HG03159 (cell line): Measurements from ENCODE around the gene HK3.

ENCODE experiments used
- ATAC-seq: cut with Tn5 transposase; IDR thresholded peaks from one replicate; pipeline ENCODE4 v1.9.1; 2021; ENCODE audit warnings: mild to moderate bottlenecking, moderate library complexity; ENCODE audit not compliant: unreplicated experiment

The HK3 gene

GRCh38 chr5:176851871-176852658 is 47.1 kb downstream of the HK3 start:
- ATAC-seq = no peak

GRCh38 chr5:176851380-176851779 is 47.8 kb downstream of the HK3 start:
- no peak for ATAC-seq

- ATAC-seq = no peak
Observed at GRCh38 chr5:176850371-176851245, 48.5 kb downstream of the HK3 start.

- ATAC-seq = no peak
Observed at GRCh38 chr5:176849611-176850227, 49.4 kb downstream of the HK3 start.

GRCh38 chr5:176848651-176849050 is 50.5 kb downstream of the HK3 start:
- no peak for ATAC-seq

GRCh38 chr5:176847726-176848290 is 51.3 kb downstream of the HK3 start:
- ATAC-seq = no peak

- ATAC-seq = no peak
Observed at GRCh38 chr5:176847148-176847547, 52.0 kb downstream of the HK3 start.

GRCh38 chr5:176846335-176847140 is 52.6 kb downstream of the HK3 start:
- no peak for ATAC-seq

GRCh38 chr5:176845392-176845713 is 53.8 kb downstream of the HK3 start:
- ATAC-seq = no peak

- ATAC-seq = no peak
Observed at GRCh38 chr5:176844706-176845391, 54.3 kb downstream of the HK3 start.

GRCh38 chr5:176844281-176844680 is 54.9 kb downstream of the HK3 start:
- no peak for ATAC-seq

- no peak for ATAC-seq
Observed at GRCh38 chr5:176843673-176844072, 55.5 kb downstream of the HK3 start.

GRCh38 chr5:176837707-176838115 is 61.4 kb downstream of the HK3 start:
- ATAC-seq = no peak

GRCh38 chr5:176836811-176837706 is 62.1 kb downstream of the HK3 start:
- no peak for ATAC-seq

- no peak for ATAC-seq
Observed at GRCh38 chr5:176835918-176836317, 63.2 kb downstream of the HK3 start.

- no peak for ATAC-seq
Observed at GRCh38 chr5:176833286-176833685, 65.9 kb downstream of the HK3 start.

GRCh38 chr5:176832162-176832561 is 67.0 kb downstream of the HK3 start:
- ATAC-seq = no peak

GRCh38 chr5:176831425-176831824 is 67.7 kb downstream of the HK3 start:
- no peak for ATAC-seq

- ATAC-seq = no peak
Observed at GRCh38 chr5:176830995-176831423, 68.1 kb downstream of the HK3 start.
